ENCODE data around the gene LIG1. TPM values are rescaled to one million over a fixed set of nuclear protein-coding genes. Genes with fewer than 3 reads are reported as not detected.
A peak's percentile ranks its signal among the peaks of the same experiment; 100 is the strongest.

The LIG1 gene
- total RNA-seq, result 3.3 TPM
- long read RNA-seq, partial matches to known transcripts, result 1 of 1 reads
- long read RNA-seq, other reads (novel, unspliced or antisense), result 0 of 1 reads

- ATAC-seq (peak; percentile 97), DNase-seq (ENCODE audit: missing footprints) (peak; percentile 96)
- intact Hi-C loops (cut with DNase I), result loop anchor here (10.0 kb wide), 1 partner anchor 915 kb away; the partner anchor contains the start of gene SNRNP70
Measured at GRCh38 chr19:48169939-48170803, at the start of gene LIG1, which contains the start of gene ZSWIM9. LIG1 (minus strand) TSS chr19:48170344; CDS start chr19:48165566, 4,778 bp downstream. ZSWIM9 (plus strand) TSS chr19:48170680; CDS start chr19:48171803, 1,123 bp downstream.

GRCh38 chr19:48218997-48219396 is 48.9 kb upstream of the LIG1 start:
- no peak for ATAC-seq
- no peak for DNase-seq (ENCODE audit: missing footprints)
- intact Hi-C loops (cut with DNase I), result no loop called here

GRCh38 chr19:48216933-48217332 is 46.8 kb upstream of the LIG1 start:
- intact Hi-C loops (cut with DNase I), result no loop called here
- no peak for ATAC-seq
- DNase-seq (ENCODE audit: missing footprints), result no peak

GRCh38 chr19:48213959-48214358 is 43.8 kb upstream of the LIG1 start:
- no peak for ATAC-seq
- intact Hi-C loops (cut with DNase I), result no loop called here
- DNase-seq (ENCODE audit: missing footprints), result no peak

GRCh38 chr19:48210005-48210404 is 39.9 kb upstream of the LIG1 start:
- intact Hi-C loops (cut with DNase I), result no loop called here
- ATAC-seq (no peak), DNase-seq (ENCODE audit: missing footprints) (no peak)

- ATAC-seq (no peak), DNase-seq (ENCODE audit: missing footprints) (no peak)
- intact Hi-C loops (cut with DNase I), result loop anchor here (10.0 kb wide), 1 partner anchor 48 kb away; the partner anchor contains the start of gene CARD8
Measured at GRCh38 chr19:48206397-48207093, 36.4 kb upstream of the LIG1 start.

GRCh38 chr19:48203794-48204628 is 33.9 kb upstream of the LIG1 start:
- intact Hi-C loops (cut with DNase I), result loop anchor here (10.0 kb wide), 1 partner anchor 51 kb away; the partner anchor contains the start of gene CARD8
- peak; percentile 100 for ATAC-seq
- DNase-seq (ENCODE audit: missing footprints), result peak; percentile 96

GRCh38 chr19:48203222-48203793 is 33.2 kb upstream of the LIG1 start:
- no peak for ATAC-seq
- no peak for DNase-seq (ENCODE audit: missing footprints)
- intact Hi-C loops (cut with DNase I), result loop anchor here (10.0 kb wide), 1 partner anchor 51 kb away; the partner anchor contains the start of gene CARD8

- ATAC-seq (peak; percentile 42), DNase-seq (ENCODE audit: missing footprints) (no peak)
Measured at GRCh38 chr19:48196933-48197665, 27.0 kb upstream of the LIG1 start.

GRCh38 chr19:48196321-48196763 is 26.2 kb upstream of the LIG1 start:
- no peak for DNase-seq (ENCODE audit: missing footprints)
- peak; percentile 20 for ATAC-seq
- intact Hi-C loops (cut with DNase I), result no loop called here

More at GRCh38 chr19:48196933-48197665, 27.0 kb upstream of the LIG1 start:
- intact Hi-C loops (cut with DNase I), result no loop called here

- ATAC-seq (no peak), DNase-seq (ENCODE audit: missing footprints) (no peak)
- intact Hi-C loops (cut with DNase I), result no loop called here
Measured at GRCh38 chr19:48194844-48195830, 25.0 kb upstream of the LIG1 start.

GRCh38 chr19:48194041-48194843 is 24.1 kb upstream of the LIG1 start:
- ATAC-seq (no peak), DNase-seq (ENCODE audit: missing footprints) (no peak)
- intact Hi-C loops (cut with DNase I), result no loop called here

- intact Hi-C loops (cut with DNase I), result no loop called here
- DNase-seq (ENCODE audit: missing footprints) (no peak), ATAC-seq (no peak)
Measured at GRCh38 chr19:48192750-48193149, 22.6 kb upstream of the LIG1 start.

GRCh38 chr19:48190885-48191284 is 20.7 kb upstream of the LIG1 start:
- ATAC-seq (no peak), DNase-seq (ENCODE audit: missing footprints) (no peak)
- intact Hi-C loops (cut with DNase I), result no loop called here

- ATAC-seq (no peak), DNase-seq (ENCODE audit: missing footprints) (no peak)
- intact Hi-C loops (cut with DNase I), result no loop called here
Measured at GRCh38 chr19:48190288-48190884, 20.2 kb upstream of the LIG1 start.

Data from Right ventricle myocardium inferior (tissue), 1 donor.